ENCODE measurements around the gene WAC.

DNA sequence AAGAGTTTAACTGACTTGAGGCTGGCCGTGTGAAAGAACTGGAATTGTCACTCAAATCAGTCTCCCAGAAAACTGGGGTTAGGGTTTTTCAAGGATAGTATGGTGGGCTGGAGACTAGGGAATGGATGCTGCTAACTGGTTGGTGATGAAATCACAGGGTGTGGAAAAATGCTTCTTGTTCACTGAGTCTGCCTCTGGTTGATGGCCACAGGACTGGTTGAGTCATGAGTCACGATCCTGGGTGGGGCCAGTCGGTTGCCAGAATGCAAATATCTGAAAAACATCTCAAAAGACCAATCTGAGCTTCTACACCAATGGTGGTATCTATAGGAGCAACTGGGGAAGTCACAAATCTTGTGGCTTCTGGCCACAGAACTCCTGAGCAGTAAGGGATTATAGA, 128.1 kb downstream of the WAC start:
- TF ChIP-seq CHD2 (IDR thresholded peaks at IDR 0.05; ENCODE audit: low read length, partially characterized antibody) (no peak), KDM5A (IDR thresholded peaks at IDR 0.05) (no peak), POLR2A (IDR thresholded peaks at IDR 0.05; ENCODE audit: low read length) (no peak), PHF8 (IDR thresholded peaks at IDR 0.05; ENCODE audit: borderline replicate concordance, low read depth) (no peak), ZNF302 (CRISPR knock-in tag; IDR thresholded peaks at IDR 0.05) (no peak), MYC (IDR thresholded peaks at IDR 0.05; ENCODE audit: borderline replicate concordance, low read length) (no peak)
- TF ChIP-seq, protein P1, sequence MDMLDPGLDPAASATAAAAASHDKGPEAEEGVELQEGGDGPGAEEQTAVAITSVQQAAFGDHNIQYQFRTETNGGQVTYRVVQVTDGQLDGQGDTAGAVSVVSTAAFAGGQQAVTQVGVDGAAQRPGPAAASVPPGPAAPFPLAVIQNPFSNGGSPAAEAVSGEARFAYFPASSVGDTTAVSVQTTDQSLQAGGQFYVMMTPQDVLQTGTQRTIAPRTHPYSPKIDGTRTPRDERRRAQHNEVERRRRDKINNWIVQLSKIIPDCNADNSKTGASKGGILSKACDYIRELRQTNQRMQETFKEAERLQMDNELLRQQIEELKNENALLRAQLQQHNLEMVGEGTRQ (IDR thresholded peaks at IDR 0.05): no peak
- TF ChIP-seq, protein P2, sequence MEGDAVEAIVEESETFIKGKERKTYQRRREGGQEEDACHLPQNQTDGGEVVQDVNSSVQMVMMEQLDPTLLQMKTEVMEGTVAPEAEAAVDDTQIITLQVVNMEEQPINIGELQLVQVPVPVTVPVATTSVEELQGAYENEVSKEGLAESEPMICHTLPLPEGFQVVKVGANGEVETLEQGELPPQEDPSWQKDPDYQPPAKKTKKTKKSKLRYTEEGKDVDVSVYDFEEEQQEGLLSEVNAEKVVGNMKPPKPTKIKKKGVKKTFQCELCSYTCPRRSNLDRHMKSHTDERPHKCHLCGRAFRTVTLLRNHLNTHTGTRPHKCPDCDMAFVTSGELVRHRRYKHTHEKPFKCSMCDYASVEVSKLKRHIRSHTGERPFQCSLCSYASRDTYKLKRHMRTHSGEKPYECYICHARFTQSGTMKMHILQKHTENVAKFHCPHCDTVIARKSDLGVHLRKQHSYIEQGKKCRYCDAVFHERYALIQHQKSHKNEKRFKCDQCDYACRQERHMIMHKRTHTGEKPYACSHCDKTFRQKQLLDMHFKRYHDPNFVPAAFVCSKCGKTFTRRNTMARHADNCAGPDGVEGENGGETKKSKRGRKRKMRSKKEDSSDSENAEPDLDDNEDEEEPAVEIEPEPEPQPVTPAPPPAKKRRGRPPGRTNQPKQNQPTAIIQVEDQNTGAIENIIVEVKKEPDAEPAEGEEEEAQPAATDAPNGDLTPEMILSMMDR (IDR thresholded peaks at IDR 0.05): no peak
- TF ChIP-seq, protein P3, sequence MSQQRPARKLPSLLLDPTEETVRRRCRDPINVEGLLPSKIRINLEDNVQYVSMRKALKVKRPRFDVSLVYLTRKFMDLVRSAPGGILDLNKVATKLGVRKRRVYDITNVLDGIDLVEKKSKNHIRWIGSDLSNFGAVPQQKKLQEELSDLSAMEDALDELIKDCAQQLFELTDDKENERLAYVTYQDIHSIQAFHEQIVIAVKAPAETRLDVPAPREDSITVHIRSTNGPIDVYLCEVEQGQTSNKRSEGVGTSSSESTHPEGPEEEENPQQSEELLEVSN (IDR thresholded peaks at IDR 0.05; ENCODE audit: borderline replicate concordance, low read depth): no peak
- TF ChIP-seq, protein P4, sequence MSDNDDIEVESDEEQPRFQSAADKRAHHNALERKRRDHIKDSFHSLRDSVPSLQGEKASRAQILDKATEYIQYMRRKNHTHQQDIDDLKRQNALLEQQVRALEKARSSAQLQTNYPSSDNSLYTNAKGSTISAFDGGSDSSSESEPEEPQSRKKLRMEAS (IDR thresholded peaks at IDR 0.05): no peak
- TF ChIP-seq, protein P5, sequence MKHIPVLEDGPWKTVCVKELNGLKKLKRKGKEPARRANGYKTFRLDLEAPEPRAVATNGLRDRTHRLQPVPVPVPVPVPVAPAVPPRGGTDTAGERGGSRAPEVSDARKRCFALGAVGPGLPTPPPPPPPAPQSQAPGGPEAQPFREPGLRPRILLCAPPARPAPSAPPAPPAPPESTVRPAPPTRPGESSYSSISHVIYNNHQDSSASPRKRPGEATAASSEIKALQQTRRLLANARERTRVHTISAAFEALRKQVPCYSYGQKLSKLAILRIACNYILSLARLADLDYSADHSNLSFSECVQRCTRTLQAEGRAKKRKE (CRISPR knock-in tag; IDR thresholded peaks at IDR 0.05; ENCODE audit: low read depth): no peak
